ENCODE results near the gene KLHDC1.
"Not testable (repeated sequence)": the region's sequence is repeated elsewhere in the genome, so short reads cannot be mapped to it uniquely, and the experiment has no call there.

KLHDC1 gene, protein sequence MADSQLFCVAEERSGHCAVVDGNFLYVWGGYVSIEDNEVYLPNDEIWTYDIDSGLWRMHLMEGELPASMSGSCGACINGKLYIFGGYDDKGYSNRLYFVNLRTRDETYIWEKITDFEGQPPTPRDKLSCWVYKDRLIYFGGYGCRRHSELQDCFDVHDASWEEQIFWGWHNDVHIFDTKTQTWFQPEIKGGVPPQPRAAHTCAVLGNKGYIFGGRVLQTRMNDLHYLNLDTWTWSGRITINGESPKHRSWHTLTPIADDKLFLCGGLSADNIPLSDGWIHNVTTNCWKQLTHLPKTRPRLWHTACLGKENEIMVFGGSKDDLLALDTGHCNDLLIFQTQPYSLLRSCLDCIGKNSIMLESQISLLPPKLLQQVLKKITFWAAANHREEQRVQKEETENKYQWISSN

DNA sequence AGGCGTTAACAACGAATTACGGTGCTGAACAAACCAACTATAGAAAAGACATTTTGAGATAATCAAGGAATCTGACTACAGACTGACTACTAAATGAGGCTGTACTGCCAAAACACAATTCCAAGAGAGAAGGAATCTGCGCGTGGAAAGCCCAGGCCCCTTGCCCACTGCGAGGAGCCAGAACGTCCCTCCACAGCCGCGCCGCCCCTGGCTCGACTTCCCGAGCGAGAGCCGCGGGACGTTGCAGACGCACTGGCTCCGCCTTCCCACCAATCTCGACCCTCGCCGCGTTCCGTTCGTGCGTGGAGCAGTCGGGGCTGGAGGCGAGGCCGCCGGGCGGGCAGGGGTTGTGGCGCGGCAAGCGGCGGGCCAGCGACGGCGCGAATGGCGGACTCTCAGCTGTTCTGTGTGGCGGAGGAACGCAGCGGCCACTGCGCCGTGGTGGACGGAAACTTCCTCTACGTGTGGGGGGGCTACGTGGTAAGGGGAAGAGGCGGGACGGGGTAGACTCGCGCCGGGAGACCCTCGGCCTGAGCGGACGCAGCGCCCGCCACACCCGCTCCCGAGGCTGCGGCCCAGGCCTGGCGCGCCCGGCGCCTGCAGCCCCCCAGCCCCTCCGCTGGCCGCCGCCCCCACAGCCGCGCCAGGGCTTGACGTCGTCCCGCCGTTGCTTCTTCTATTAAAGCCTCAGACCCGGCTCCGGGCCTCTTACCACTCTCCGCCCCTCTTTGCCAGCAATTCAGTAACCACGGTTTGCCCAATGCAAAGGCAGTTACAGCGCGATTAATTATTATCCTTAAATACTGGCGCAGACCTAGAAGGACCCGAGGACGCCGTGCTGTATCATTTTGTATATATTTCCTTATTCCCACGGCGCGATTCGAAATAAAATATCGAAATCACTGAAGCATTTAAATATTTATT, at the start of gene KLHDC1:
TSS of gene KLHDC1 (plus strand) at position 310 of the 924 bp plus-strand sequence. CDS start at position 385, 75 bp downstream.
- DNase-seq (ENCODE audit: low read depth), result no peak

DNA sequence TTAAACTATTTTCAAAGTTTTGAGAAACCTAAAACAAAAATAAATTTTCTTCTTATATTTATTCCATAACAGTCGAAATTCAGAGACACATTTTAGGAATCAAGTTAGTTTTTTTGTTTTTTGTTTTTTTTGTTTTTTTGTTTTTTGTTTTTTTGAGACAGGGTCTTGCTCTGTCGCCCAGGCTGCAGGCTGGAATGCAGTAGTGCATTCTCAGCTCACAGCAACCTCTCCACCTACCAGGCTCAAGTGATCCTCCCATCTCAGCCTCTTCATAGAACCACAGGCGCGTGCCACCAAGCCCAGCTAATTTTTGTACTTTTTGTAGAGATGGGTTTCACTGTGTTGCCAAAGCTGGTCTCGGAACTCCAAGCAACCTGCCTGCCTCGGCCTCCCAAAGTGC, 39.4 kb upstream of the KLHDC1 start:
- no peak for DNase-seq (ENCODE audit: low read depth)

GRCh38 chr14:49654511-49654910, 38.4 kb upstream of the KLHDC1 start:
- DNase-seq (ENCODE audit: low read depth), result no peak

DNA sequence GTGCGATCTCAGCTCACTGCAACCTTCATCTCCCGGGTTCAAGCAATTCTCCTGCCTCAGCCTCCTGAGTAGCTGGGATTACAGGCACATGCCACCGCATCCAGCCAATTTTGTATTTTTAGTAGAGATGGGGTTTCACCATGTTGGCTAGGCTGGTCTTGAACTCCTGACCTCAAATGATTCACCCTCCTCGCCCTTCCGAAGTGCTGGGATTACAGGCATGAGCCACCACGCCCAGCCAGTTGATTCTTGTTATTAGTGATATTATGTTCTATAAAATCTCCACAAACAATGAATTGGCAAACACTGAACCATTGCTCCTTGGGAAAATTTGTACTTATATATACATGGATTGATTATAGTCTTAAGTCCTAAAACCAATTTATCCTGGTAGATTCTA, 35.4 kb upstream of the KLHDC1 start:
- not testable (repeated sequence) for DNase-seq (ENCODE audit: low read depth)

DNA sequence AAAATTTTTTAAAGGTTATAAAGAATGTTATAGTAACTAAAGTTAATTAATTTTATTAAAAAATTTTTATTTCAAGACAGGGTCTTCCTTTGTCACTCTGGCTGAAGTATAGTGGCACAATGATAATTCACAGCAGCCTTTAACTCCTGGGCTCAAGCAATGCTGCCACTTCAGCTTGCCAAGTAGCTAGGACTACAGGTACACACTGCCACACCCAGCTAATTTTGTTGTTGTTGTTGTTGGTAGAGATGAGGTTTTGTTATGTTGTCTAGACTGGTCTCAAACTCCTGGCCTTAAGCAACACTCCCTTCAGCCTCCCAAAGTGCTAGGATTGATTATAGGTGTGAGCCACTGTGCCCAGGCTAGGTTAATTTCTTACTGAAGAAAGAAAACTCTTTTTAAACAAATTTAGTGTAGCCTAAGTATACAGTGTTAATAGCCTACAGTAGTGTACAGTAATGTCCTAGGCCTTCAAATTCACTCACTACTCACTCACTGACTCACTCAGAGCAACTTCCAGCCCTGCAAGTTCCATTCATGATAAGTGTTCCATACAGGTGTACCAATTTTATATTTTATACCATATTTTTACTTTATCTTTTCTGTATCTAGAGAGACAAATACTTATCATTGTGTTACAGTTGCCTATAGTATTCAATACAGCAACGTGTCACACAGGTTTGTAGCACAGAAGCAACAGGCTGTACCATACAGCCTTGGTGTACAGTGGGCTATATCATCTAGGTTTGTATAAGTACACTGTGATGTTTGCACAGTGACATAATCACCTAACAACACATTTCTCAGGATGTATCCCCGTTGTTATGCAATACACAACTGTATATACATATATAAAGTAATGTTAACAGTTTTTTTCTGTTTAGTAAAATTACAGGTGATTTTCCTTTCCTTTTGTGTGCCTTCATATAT, 33.1 kb upstream of the KLHDC1 start:
- DNase-seq (ENCODE audit: low read depth), result no peak

- no peak for DNase-seq (ENCODE audit: low read depth)
Measured at GRCh38 chr14:49670475-49670874, 22.4 kb upstream of the KLHDC1 start.

GRCh38 chr14:49673586-49673985, 19.3 kb upstream of the KLHDC1 start:
- DNase-seq (ENCODE audit: low read depth), result no peak

DNA sequence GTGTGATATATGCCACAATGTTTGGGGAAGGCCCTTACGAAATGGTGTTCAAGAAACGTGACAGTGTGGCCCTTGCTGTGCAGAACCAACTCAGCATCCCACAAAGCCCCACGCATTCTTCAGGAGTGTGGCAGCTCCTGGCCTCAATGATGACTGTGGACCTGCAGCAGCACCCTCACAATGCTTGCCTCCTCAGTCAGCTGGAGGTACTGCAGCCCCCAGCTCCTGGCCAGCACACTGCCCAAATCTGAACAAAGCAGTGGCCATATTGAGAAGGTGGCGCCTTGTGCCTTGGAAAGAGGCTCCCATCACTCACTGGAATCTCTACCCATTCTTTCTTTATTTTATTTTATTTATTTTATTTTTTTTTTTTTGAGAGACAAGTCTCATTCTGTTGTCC, 15.3 kb upstream of the KLHDC1 start:
- no peak for DNase-seq (ENCODE audit: low read depth)

DNA sequence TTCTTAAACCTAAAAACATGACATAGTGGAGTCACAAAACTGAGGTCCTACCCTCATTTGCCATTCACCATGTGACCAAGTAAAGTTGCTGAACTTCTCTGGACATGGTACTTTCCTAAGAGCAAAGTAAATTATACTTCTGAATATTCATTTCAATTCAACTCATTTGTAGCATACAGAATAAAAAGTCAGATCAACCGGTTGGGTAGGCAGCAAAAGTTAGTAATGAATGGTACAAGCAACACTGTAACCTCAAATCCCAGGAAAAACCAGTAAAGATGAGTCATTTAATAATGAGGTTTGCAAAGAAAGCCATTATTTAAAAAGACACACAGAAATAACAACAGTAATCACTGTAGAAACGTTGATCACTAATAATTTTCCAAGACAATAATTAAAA, 13.6 kb upstream of the KLHDC1 start:
- DNase-seq (ENCODE audit: low read depth), result no peak

DNA sequence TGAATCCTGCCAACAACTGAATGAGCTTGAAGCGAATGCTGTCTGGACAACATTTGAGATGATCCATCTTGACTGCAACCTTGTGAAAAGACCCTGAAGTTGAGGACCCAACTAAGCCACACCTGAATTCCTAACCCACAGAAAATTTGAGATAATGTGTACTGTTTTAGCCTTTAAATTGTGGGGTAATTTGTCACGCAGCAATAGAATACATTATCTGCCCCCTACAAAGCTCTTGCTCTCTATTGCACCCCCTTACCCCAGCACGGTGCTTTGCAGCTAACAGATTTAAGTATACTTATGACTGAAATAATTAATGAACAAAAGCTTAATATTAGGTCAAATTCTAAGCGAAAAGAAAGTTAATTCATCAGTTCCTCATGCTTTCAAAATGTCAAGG, 6.5 kb upstream of the KLHDC1 start:
- DNase-seq (ENCODE audit: low read depth), result no peak

- DNase-seq (ENCODE audit: low read depth), result no peak
Measured at GRCh38 chr14:49687942-49688700, 4.8 kb upstream of the KLHDC1 start, which contains the start of gene POLE2. Gene POLE2, minus strand, starts transcription at chr14:49688214. Its CDS starts 11 bp downstream, at chr14:49688203.

DNA sequence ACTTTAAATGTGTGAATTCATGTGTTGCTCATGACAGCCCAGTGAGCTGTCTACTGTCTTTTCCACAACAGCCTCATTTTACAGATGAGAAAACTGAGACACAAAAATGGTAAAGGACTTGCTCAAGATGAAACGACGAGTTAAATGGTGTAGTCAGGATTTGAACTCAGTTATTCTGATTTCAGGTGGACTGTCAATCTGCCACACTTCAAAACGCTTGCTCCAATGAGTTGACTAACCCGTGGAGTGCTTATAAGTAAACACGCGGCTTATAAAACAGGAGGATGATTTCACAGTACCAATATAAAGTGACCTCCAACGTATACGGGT, 4.3 kb upstream of the KLHDC1 start:
- no peak for DNase-seq (ENCODE audit: low read depth)

DNA sequence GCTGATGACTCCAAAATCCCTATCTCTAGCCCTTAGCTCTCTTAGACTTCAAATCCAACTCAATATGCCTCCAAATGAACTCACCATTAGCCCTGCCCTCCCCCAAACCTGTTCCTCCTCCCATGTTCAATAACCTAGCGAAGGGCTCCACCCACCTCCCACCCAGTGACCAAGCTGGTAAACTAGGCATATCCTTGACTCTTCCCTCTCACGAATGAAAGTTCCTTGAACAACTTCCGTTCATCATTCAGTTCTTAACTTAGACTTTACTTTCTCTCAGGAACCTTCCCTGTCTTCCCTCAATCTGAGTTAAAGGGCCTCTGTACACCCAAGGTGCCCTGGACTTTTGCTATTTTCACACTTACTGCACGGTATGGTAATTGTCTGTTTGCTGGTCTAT, 1.9 kb upstream of the KLHDC1 start:
- DNase-seq (ENCODE audit: low read depth), result no peak

GRCh38 chr14:49692193-49692757, 645 bp upstream of the KLHDC1 start:
- DNase-seq (ENCODE audit: low read depth), result no peak

DNA sequence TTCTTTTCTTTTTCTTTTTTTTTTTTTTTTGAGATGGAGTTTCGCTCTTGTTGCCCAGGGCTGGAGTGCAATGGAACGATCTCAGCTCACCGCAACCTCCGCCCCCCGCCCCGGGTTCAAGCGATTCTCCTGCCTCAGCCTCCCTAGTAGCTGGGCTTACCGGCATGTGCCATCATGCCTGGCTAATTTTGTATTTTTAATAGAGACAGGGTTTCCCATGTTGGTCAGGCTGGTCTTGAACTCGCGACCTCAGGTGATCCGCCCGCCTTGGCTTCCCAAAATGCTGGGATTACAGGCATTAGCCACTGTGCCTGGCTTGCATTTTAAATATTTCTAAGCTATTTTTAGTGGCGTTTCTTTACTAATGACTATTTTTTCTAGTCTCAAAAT, 810 bp downstream of the KLHDC1 start:
- not testable (repeated sequence) for DNase-seq (ENCODE audit: low read depth)

- DNase-seq (ENCODE audit: low read depth), result no peak
Measured at GRCh38 chr14:49702725-49703124, 9.8 kb downstream of the KLHDC1 start.

DNA sequence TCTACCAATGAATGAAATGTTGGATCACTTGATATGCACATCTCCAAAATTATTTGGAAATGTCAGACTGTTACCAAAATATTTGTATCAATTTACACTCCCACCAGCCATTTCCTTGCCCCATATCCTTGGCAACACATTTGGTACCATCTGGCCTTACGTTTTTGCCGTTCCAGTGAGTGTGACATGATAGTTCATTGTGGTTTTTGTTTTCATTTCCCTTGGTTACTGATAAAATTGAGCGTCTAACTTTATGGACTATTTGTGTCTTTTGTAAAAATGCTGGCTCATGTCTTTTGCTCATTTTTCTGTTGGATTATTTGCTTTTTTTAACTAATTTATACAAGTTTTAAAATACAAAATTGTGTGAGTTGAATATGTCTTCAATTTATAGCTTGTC, 11.0 kb downstream of the KLHDC1 start:
- DNase-seq (ENCODE audit: low read depth), result no peak

DNA sequence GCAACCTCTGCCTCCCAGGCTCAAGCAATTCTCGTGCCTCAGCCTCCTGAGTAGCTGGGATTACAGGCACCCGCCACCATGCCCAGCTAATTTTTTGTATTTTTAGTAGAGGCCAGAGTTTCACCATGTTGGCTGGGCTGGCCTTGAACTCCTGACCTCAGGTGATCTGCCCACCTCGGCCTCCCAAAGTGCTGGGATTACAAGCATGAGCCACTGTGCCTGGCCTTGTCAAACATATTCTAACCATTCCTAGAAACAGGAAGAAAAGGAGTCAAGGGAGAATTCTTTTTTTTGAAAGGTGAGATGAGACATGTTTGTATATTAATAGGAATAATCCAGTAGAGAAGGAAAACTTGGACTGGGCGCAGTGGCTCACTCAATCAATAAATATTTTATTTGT, 11.6 kb downstream of the KLHDC1 start:
- not testable (repeated sequence) for DNase-seq (ENCODE audit: low read depth)

- DNase-seq (ENCODE audit: low read depth), result not testable (repeated sequence)
Measured at GRCh38 chr14:49710993-49711392, 18.1 kb downstream of the KLHDC1 start.

DNA sequence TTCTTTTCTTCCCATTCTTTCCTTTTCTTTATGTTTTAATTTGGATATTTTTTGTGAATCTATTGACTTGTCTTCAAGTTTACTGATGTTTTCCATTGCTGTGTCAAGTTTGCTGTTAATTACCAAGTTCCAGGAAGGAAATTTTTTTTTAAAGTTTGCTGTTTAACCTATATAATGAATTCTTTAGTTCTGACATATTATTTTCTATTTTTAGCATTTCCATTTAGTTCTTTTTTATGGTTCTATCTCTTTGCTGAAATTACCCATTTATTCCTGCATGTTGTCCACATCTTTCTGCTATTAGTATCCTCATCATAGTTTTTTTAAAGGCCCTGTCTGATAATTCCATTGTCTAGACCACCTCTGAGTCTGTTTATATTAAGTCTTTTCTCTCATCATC, 27.8 kb downstream of the KLHDC1 start:
- DNase-seq (ENCODE audit: low read depth), result no peak
